ENCODE results near the gene SLC5A9. TPM values are rescaled to one million over a fixed set of nuclear protein-coding genes. Genes with fewer than 3 reads are reported as not detected.

SLC5A9 gene
- total and polyA plus RNA-seq, 2 of the 13 experiments (the other 11 are each of a cell fraction or from before 2014, with no cell fraction given) = 42.0 to 65.0 TPM

GRCh38 chr1:48222501-48223242, at the start of gene SLC5A9 (continued):
- peak; percentile 29 to 70; a peak in 3 of 4 replicates for TF ChIP-seq HMGXB4 (CRISPR knock-in tag; IDR thresholded peaks at IDR 0.05; ENCODE audit: borderline replicate concordance in 1 of 2, low read depth in 1 of 2)
- 0 out of 2 replicates have a peak, but pooled peaks have one; percentile 23 for TF ChIP-seq ZNF44 (CRISPR knock-in tag; IDR thresholded peaks at IDR 0.05)
- TF ChIP-seq MAFG (CRISPR knock-in tag; IDR thresholded peaks at IDR 0.05) = no peak
- TF ChIP-seq ARHGAP35 (CRISPR knock-in tag; IDR thresholded peaks at IDR 0.05; ENCODE audit: borderline replicate concordance) = peak; percentile 32; the same call in 1 of the 2 replicates

DNA sequence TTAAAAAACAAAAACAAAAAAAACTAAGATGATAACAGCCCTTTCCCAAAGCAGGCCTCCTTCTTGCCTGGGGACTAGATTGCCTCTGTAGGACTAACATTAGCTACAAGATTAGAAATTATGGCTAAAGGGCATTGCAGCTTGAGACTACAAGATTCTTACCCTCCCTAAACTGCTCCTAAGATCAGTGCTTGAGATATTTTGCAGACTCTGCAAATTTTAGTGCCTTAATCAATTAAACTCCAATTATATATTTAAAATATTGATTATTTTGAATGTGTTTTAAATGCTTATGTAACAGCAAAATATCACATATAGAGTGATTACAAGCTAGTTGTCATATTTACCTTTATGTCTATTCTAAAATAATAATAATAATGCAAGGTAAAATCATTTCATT, 47.4 kb upstream of the SLC5A9 start:
- Histone ChIP-seq H3K36me3 (replicated peaks in 1 of 2; ENCODE audit: control insufficient read depth in 1 of 2, insufficient read depth in 2 of 2, low read length in 2 of 2) (no peaks in the 10 kb centered on the region), H3K9ac (ENCODE audit: insufficient read depth, low read depth, low read length) (no peak overlapping the region), H3K4me2 (ENCODE audit: low read depth, low read length) (no peak overlapping the region), H3K9me3 (ENCODE audit: low read length) (no peaks in the 10 kb centered on the region), H3K4me1 (ENCODE audit: insufficient read depth, low read length) (no peaks in the 10 kb centered on the region), H2AFZ (ENCODE audit: low read length) (no peak overlapping the region), H3K27me3 (ENCODE audit: control insufficient read depth in 1 of 2, insufficient read depth in 2 of 2, low read length in 2 of 2) (0 out of 5 replicates have a peak, but pooled peaks cover 0 to 2% of the 10 kb centered on the region in 2 experiments), H3K4me3 (replicated peaks in 1 of 3; ENCODE audit: insufficient read depth in 1 of 3, low read depth in 2 of 3, low read length in 3 of 3) (no peak overlapping the region), H3K79me2 (ENCODE audit: insufficient read depth, low read length) (no peaks in the 10 kb centered on the region), H4K20me1 (ENCODE audit: insufficient read depth, low read length) (no peaks in the 10 kb centered on the region), H3K27ac (ENCODE audit: extremely low read length, insufficient read depth, low read length) (no peak overlapping the region)
- intact Hi-C loops (cut with micrococcal nuclease; ENCODE audit: unreplicated experiment) (no loop called here), in situ Hi-C loops (cut with HindIII; ENCODE audit: extremely low pct_ligation_motif_present, low pct_unique_long_range_greater_than_20kb) (no loop called here)
- ATAC-seq = no peak
- BruUV-seq (replicated peaks) = no TSS peak
- CTCF ChIA-PET (ENCODE audit: low intra/inter-chr PET ratio, low total read pairs) = no interaction called here
- FAIRE-seq = no peak
- POLR2A ChIA-PET = no interaction called here
- DNase-seq (ENCODE audit: low spot score) = no peak
- TF ChIP-seq EEA1 (CRISPR knock-in tag; IDR thresholded peaks at IDR 0.05; ENCODE audit: borderline replicate concordance) (no peak), MAFK (conservative IDR thresholded peaks at IDR 0.05 in 1 of 2, IDR thresholded peaks at IDR 0.05 in 1 of 2; ENCODE audit: low read length in 2 of 2) (peak; percentile 51 to 80), SNAPC4 (CRISPR knock-in tag; IDR thresholded peaks at IDR 0.05) (no peak), ZNF720 (CRISPR knock-in tag; IDR thresholded peaks at IDR 0.05) (no peak), ZNF546 (CRISPR knock-in tag; conservative IDR thresholded peaks at IDR 0.05) (no peak), MAFF (IDR thresholded peaks at IDR 0.05; ENCODE audit: low read depth, low read length) (peak; percentile 63)
